ENCODE results near the gene LDLRAP1.
"Not testable (repeated sequence)": the region's sequence is repeated elsewhere in the genome, so short reads cannot be mapped to it uniquely, and the experiment has no call there.

LDLRAP1 gene, protein sequence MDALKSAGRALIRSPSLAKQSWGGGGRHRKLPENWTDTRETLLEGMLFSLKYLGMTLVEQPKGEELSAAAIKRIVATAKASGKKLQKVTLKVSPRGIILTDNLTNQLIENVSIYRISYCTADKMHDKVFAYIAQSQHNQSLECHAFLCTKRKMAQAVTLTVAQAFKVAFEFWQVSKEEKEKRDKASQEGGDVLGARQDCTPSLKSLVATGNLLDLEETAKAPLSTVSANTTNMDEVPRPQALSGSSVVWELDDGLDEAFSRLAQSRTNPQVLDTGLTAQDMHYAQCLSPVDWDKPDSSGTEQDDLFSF

GRCh38 chr1:25543425-25544242, at the start of gene LDLRAP1:
LDLRAP1 (plus strand) TSS chr1:25543606; CDS start chr1:25543699, 93 bp downstream.
- DNase-seq: peak; percentile 59

- no peak for DNase-seq
Measured at GRCh38 chr1:25494952-25495351, 48.5 kb upstream of the LDLRAP1 start.

- DNase-seq: peak; percentile 4
Measured at GRCh38 chr1:25500694-25501093, 42.7 kb upstream of the LDLRAP1 start.

GRCh38 chr1:25501235-25502058, 42.0 kb upstream of the LDLRAP1 start:
- peak; percentile 36 for DNase-seq

- DNase-seq: no peak
Measured at GRCh38 chr1:25502957-25503356, 40.4 kb upstream of the LDLRAP1 start.

- DNase-seq: peak; percentile 23
Measured at GRCh38 chr1:25503551-25504426, 39.6 kb upstream of the LDLRAP1 start.

- peak; percentile 10 for DNase-seq
Measured at GRCh38 chr1:25504706-25505595, 38.5 kb upstream of the LDLRAP1 start.

- DNase-seq: no peak
Measured at GRCh38 chr1:25505656-25506385, 37.6 kb upstream of the LDLRAP1 start.

DNA sequence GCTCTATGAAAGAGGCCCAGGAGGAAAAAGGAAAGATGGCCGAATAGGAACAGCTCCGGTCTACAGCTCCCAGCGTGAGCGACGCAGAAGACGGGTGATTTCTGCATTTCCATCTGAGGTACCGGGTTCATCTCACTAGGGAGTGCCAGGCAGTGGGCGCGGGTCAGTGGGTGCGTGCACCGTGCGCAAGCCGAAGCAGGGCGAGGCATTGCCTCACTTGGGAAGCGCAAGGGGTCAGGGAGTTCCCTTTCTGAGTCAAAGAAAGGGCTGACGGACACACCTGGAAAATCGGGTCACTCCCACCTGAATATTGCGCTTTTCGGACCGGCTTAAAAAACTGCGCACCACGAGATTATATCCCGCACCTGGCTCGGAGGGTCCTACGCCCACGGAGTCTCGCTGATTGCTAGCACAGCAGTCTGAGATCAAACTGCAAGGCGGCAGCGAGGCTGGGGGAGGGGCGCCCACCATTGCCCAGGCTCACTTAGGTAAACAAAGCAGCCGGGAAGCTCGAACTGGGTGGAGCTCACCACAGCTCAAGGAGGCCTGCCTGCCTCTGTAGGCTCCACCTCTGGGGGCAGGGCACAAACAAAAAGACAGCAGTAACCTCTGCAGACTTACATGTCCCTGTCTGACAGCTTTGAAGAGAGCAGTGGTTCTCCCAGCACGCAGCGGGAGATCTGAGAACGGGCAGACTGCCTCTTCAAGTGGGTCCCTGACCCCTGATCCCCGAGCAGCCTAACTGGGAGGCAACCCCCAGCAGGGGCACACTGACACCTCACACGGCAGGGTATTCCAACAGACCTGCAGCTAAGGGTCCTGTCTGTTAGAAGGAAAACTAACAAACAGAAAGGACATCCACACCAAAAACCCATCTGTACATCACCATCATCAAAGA, 36.6 kb upstream of the LDLRAP1 start:
- DNase-seq: not testable (repeated sequence)

- no peak for DNase-seq
Measured at GRCh38 chr1:25513666-25514065, 29.7 kb upstream of the LDLRAP1 start.

DNA sequence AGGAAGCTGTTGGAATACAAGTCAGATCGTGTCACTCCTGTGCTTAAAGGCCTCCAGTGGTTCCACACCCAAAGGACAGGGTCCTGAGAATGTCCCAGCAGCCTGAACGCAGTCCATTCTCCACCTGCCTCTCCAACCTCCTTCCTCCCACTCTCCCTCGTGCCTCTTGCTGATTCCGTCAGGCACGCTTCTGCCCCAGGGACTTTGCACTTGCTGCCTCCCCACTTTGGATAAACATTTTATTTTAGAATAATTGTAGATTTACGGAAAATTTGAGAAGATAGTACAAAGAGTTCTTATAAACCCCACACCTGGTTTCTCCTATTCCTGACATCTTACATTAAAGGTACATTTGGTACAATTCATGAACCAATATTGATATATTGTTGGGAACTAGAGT, 28.4 kb upstream of the LDLRAP1 start:
- no peak for DNase-seq

DNA sequence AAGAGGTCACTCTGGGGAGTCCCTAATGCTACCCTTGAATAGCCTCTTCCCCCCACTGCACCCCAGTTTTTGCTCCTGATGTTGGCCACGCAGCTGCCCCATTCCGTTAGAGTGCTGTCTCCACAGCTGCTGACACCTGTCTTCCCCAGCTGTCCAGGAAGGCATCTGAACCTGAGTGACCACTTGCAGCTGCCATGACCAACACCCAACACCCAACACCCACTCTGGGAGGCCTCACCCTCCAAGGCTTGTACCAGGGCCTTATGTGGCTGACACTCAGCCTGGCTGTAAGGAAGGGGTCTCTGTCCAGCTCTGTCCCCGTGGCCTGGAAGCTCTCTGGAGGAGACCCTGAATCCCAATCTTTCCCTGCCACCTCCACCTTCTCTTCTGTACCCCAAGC, 26.7 kb upstream of the LDLRAP1 start:
- DNase-seq: no peak

GRCh38 chr1:25517476-25518394, 25.7 kb upstream of the LDLRAP1 start:
- peak; percentile 97 for DNase-seq

DNA sequence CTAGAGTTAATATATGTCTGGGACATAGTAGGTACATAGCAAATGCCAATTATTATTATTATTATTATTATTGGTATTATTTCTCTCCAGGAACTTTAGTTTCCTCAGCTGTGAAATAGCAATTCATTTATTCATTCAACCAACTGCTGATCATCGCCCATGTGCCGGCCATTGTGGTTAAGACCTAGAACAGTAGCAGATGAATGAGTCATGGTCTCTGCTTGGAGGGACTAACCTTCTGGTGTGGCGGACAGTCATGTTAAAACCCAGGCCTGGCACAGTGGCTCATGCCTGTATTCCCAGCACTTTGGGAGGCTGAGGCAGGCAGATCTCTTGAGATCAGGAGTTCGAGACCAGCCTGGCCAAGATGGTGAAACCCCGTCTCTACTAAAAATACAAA, 23.8 kb upstream of the LDLRAP1 start:
- DNase-seq: no peak

- DNase-seq: peak; percentile 62
Measured at GRCh38 chr1:25520446-25521061, 22.9 kb upstream of the LDLRAP1 start.

DNA sequence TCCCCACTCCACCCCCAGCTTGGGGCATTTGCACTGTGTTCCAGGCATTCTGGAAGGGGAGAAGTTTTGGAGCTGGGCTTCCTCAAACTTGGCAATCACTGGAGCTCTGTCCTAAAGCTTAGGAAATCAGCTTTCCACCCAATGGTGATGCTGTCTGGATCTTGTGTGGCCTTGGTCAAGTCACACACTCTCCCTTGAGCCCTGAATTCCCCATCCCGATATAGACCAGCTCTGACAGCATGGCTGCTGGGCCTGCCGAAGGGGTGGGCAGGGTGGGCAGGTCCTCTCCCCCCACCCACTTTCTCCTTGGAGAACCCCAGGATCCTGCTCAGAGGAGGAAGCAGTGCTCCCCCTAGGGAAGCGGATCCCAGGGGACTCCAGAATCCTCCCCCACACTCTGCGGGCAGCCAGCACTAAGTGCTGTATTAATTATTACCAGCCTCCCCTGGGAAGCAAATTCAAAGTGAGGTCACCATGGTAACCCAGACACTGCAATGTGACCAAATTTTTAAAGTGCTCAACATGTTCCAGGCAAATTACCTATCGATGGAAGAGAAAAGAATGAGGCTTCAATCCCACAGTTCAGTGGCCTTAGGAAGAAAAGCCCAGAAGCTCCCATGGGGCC, 21.3 kb upstream of the LDLRAP1 start:
- DNase-seq: peak; percentile 29

DNA sequence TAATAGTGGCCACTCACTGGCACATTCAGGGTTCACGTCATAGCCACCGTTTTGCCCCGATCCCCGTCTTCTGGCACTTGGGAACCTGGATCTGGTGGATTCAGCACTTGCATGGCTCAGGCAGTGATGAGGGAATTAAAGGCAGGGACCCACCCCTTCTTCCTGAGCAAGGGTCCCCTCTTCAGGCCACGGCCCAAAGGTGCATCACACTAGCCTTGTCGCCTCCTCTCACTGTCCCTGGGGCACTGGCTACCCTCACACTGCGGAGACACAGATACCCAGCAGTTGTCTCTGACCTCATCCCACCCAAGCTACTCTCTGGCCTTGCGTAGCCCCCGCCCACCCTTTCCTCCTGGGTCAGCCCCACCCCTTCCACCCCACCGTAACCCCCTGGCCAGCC, 19.9 kb upstream of the LDLRAP1 start:
- peak; percentile 67 for DNase-seq

Data from NCI-H69 (cell line).